SU-DHL-6 (cell line): ENCODE measurements around the gene RPRD2.

ENCODE experiments used
- H2AFZ ChIP-seq: fragments of 200-600 bp; sonication (generic); 2 replicates; pipeline ENCODE4 v1.6.1; 2014; ENCODE audit warnings: low read depth, mild to moderate bottlenecking, moderate library complexity, mixed read lengths, antibody characterized with exemption, low read length; ENCODE audit not compliant: severe bottlenecking
- H3F3A ChIP-seq: fragments of 200-600 bp; shearing (Covaris generic); 2 replicates; pipeline ENCODE4 v1.6.0; 2016; ENCODE audit warnings: antibody characterized with exemption, mild to moderate bottlenecking; ENCODE audit not compliant: insufficient read depth
- H3K27ac ChIP-seq: fragments of 200-600 bp; sonication (generic); 2 replicates; pipeline ENCODE4 v1.5.1; 2016; ENCODE audit warnings: low read depth, mild to moderate bottlenecking, low read length, moderate library complexity, mixed read lengths
- H3K27me3 ChIP-seq: fragments of 200-600 bp; sonication (generic), shearing (Covaris generic); 2 replicates; pipeline ENCODE4 v1.6.0; 2014; ENCODE audit warnings: mild to moderate bottlenecking, low read length
- H3K36me3 ChIP-seq: fragments of 200-600 bp; sonication (generic); 2 replicates; pipeline ENCODE4 v1.6.1; 2014; ENCODE audit warnings: mild to moderate bottlenecking, low read length, mixed read lengths
- H3K4me2 ChIP-seq: fragments of 300-600, 200-600 bp; shearing (Covaris generic), sonication (generic); 2 replicates; pipeline ENCODE4 v1.6.0; 2014; ENCODE audit warnings: low read length, low read depth, mild to moderate bottlenecking; ENCODE audit not compliant: poor library complexity, severe bottlenecking
- H3K4me3 ChIP-seq: fragments of 200-600 bp; sonication (generic); 2 replicates; pipeline ENCODE4 v1.5.1; 2014; ENCODE audit warnings: antibody characterized with exemption, low read length, mild to moderate bottlenecking, mixed read lengths; ENCODE audit not compliant: insufficient read depth, poor library complexity, severe bottlenecking
- H3K79me2 ChIP-seq: fragments of 200-600 bp; sonication (generic); 2 replicates; pipeline ENCODE4 v1.6.1; 2014; ENCODE audit warnings: mild to moderate bottlenecking, low read length, moderate library complexity; ENCODE audit not compliant: insufficient read depth
- H3K9ac ChIP-seq: fragments of 200-600 bp; sonication (generic); 2 replicates; pipeline ENCODE4 v1.7.0; 2014; ENCODE audit warnings: mild to moderate bottlenecking, low read length
- H3K9me2 ChIP-seq: fragments of 200-600 bp; sonication (generic); replicated peaks from 2 replicates; pipeline ENCODE4 v1.6.1; 2014; ENCODE audit warnings: low read length; ENCODE audit not compliant: insufficient read depth
- H3K9me3 ChIP-seq: fragments of 200-600 bp; sonication (generic); 2 replicates; pipeline ENCODE4 v1.6.1; 2014; ENCODE audit warnings: low read length, mixed read lengths; ENCODE audit not compliant: insufficient read depth
- H4K20me1 ChIP-seq: fragments of 200-600 bp; sonication (generic); 2 replicates; pipeline ENCODE4 v1.6.1; 2014; ENCODE audit warnings: low read depth, mild to moderate bottlenecking, antibody characterized with exemption, low read length, moderate library complexity, mixed read lengths
- CTCF ChIP-seq: fragments of 200-600 bp; sonication (generic); IDR thresholded peaks from one replicate; pipeline ENCODE4 v1.5.1; 2017; ENCODE audit warnings: antibody characterized with exemption, mild to moderate bottlenecking, low read length, moderate library complexity; ENCODE audit not compliant: insufficient read depth, poor library complexity, severe bottlenecking
- EZH2phosphoT487 ChIP-seq: fragments of 200-600 bp; sonication (generic), shearing (Covaris generic); conservative IDR thresholded peaks from 2 replicates; pipeline ENCODE4 v1.6.1; 2018; ENCODE audit warnings: mild to moderate bottlenecking, antibody characterized with exemption, low read length, moderate library complexity, mixed read lengths

RPRD2 gene

DNA sequence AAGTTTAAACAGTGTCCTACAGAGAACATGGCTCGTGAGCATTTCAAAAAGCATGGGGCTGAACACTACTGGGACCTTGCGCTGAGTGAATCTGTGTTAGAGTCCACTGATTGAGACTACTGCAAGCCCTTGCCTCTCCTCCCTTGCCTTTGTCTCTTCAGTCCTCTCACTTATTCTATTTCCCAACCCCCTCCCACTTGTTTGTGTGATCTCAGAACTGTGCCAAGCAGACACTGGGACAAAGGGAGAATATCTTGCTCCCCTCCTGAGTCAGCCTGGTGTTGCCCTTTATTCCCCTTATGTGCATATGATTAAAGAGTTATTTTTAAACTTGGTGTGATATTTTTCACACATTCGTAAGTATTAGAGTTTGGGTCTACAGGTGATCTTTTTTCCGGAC lies 11.1 kb upstream of the RPRD2 start:
- H3K79me2 ChIP-seq, result no peaks in the 10 kb centered on the region
- H3K9ac ChIP-seq, result no peak overlapping the region
- H3F3A ChIP-seq, result no peaks in the 10 kb centered on the region
- no peak overlapping the region for H3K27ac ChIP-seq
- H3K9me2 ChIP-seq, result no peaks in the 10 kb centered on the region
- no peaks in the 10 kb centered on the region for H3K9me3 ChIP-seq
- H3K4me2 ChIP-seq, result no peak overlapping the region
- H2AFZ ChIP-seq, result no peak overlapping the region
- no peaks in the 10 kb centered on the region for H4K20me1 ChIP-seq
- H3K36me3 ChIP-seq, result peaks cover 22% of the 10 kb centered on the region; the same call in 1 of the 2 replicates
- TF ChIP-seq CTCF (no peak), EZH2phosphoT487 (no peak)
- H3K4me3 ChIP-seq, result no peak overlapping the region
- H3K27me3 ChIP-seq, result no peaks in the 10 kb centered on the region

DNA sequence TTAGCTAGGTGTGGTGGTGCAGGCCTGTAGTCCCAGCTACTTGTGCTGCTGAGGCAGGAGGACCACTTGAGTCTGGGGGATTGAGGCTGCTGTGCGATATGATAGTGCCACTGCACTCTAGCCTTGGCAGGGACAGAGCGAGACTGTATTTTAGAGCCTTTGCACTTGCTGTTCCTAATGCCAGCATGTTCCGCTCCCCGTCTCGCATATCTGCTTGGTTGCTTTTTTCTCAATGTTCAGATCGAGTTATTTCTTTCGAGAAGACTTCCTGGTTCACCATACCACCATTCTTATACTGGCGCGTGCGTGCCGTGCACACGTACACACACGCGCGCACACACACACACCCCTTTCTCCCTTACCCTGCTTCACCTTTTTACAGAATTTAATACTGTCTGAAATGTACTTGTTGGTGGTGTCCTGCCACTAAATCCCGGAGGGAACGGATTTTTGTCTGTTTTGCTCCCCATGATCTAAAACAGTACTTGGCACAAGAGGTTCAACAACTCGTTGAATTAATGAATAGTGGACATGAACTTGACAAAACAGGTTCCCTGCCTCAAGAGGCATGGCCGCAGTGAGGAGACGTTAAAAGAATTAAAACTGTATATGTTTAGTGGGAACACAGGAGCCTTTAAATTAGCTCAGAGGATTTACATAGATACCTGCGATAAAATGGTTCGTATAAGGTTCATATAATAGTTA lies 1.1 kb upstream of the RPRD2 start:
- H3K79me2 ChIP-seq, result peaks cover 37% of the 10 kb centered on the region
- H3K9ac ChIP-seq, result peak overlapping the region; percentile 87
- H3K4me2 ChIP-seq, result peak overlapping the region; percentile 95
- H3K36me3 ChIP-seq, result no peaks in the 10 kb centered on the region
- peak overlapping the region; percentile 47 for H3K4me3 ChIP-seq
- H3K9me3 ChIP-seq, result no peaks in the 10 kb centered on the region
- peaks cover 42% of the 10 kb centered on the region for H3F3A ChIP-seq
- H3K27ac ChIP-seq, result peak overlapping the region; percentile 94
- H3K9me2 ChIP-seq, result no peaks in the 10 kb centered on the region
- TF ChIP-seq EZH2phosphoT487 (no peak), CTCF (no peak)
- H3K27me3 ChIP-seq, result no peaks in the 10 kb centered on the region
- peak overlapping the region; percentile 58 for H2AFZ ChIP-seq
- no peaks in the 10 kb centered on the region for H4K20me1 ChIP-seq

DNA sequence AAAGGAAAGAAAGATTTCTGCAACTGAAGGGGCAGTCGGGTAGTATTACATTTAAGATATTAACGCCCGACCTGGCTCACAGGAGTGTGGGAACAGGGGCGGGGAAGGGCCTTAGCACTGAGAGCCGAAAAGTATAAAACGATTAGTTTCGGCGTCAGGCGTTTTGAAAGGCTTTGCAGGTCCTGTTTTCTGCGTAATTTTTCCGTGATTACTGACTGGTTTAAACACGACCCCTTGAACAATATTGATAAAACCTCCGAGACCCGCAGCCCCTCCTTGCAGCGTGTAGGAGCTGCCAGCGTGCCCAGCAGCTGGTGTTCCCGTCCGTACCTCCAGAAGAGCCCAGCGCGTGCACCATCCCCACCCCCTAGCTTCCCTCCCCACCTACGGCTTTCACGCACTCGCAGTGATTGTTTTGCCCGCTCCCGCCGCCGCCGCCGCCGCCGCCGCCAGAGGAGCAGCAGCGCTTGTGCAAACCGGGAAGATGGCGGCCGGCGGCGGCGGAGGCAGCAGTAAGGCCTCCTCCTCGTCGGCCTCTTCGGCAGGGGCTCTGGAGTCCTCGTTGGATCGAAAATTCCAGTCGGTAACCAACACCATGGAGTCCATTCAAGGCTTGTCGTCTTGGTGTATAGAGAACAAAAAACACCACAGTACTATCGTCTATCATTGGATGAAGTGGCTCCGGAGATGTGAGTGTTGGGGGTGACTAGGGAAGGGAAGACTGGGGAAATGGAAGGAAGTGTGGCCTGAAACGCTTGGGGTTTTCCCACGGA lies 470 bp downstream of the RPRD2 start:
- Histone ChIP-seq H3F3A (peaks cover 38% of the 10 kb centered on the region), H3K79me2 (peaks cover 51% of the 10 kb centered on the region), H3K27ac (peak overlapping the region; percentile 94), H3K36me3 (no peaks in the 10 kb centered on the region), H2AFZ (peak overlapping the region; percentile 2), H3K9me2 (no peaks in the 10 kb centered on the region), H4K20me1 (no peaks in the 10 kb centered on the region), H3K4me2 (peak overlapping the region; percentile 95), H3K9ac (peak overlapping the region; percentile 87), H3K9me3 (no peaks in the 10 kb centered on the region), H3K4me3 (peak overlapping the region; percentile 85), H3K27me3 (no peaks in the 10 kb centered on the region)
- TF ChIP-seq CTCF (no peak), EZH2phosphoT487 (no peak)
